OCI-LY7 (cell line): Measurements from ENCODE around the gene CD22. TPM values are rescaled to one million over a fixed set of nuclear protein-coding genes. Genes with fewer than 3 reads are reported as not detected.
A peak's percentile ranks its signal among the peaks of the same experiment; 100 is the strongest.

Experiments
- BruUV-seq: library from RNA; stranded (reverse); fragments of 400-500 nt; replicated peaks from 2 replicates; lab custom pipeline; 2021; lab: Mats Ljungman, UMichigan
- CTCF ChIA-PET: fragments of 300-600 bp; sonication (Branson Sonifier 250); formaldehyde crosslinking; loops from one replicate; lab custom pipeline; 2022; ENCODE audit warnings: antibody characterized with exemption; ENCODE audit not compliant: unreplicated experiment; lab: Charles Lee
- POLR2A ChIA-PET: fragments of 300-600 bp; sonication (Branson Sonifier 250); formaldehyde crosslinking; loops from one replicate; lab custom pipeline; 2022; ENCODE audit warnings: antibody characterized with exemption; lab: Charles Lee
- DNase-seq: peaks from one replicate; pipeline ENCODE4 v3.0.0-alpha.2; 2015; ENCODE audit warnings: low spot score
- H2AFZ ChIP-seq: fragments of 200-600 bp; sonication (generic), shearing (Covaris generic); 2 replicates; pipeline ENCODE4 v1.6.1; 2014; ENCODE audit warnings: mild to moderate bottlenecking, antibody characterized with exemption, low read length, moderate library complexity
- H3K27ac ChIP-seq: fragments of 200-600 bp; sonication (generic); 2 replicates; pipeline ENCODE4 v1.5.1; 2014; ENCODE audit warnings: mixed run types, low read depth, mild to moderate bottlenecking, moderate library complexity, low read length, inconsistent platforms; ENCODE audit not compliant: poor library complexity, severe bottlenecking
- H3K36me3 ChIP-seq: fragments of 200-600 bp; sonication (generic); 2 replicates; pipeline ENCODE4 v1.6.1; 2014; ENCODE audit warnings: mild to moderate bottlenecking, antibody characterized with exemption, low read length, moderate library complexity, mixed read lengths; ENCODE audit not compliant: insufficient read depth
- H3K4me1 ChIP-seq: fragments of 200-600 bp; sonication (generic); 2 replicates; pipeline ENCODE4 v1.5.1; 2014; ENCODE audit warnings: mild to moderate bottlenecking, low read length; ENCODE audit not compliant: insufficient read depth, poor library complexity, severe bottlenecking
- H3K4me2 ChIP-seq: fragments of 200-600 bp; sonication (generic); 2 replicates; pipeline ENCODE4 v1.6.1; 2014; ENCODE audit warnings: mild to moderate bottlenecking, low read length
- H3K4me3 ChIP-seq: fragments of 200-600 bp; sonication (generic); 2 replicates; pipeline ENCODE4 v1.5.1; 2014; ENCODE audit warnings: mild to moderate bottlenecking, low read depth, low read length; ENCODE audit not compliant: poor library complexity, severe bottlenecking
- H3K79me2 ChIP-seq: fragments of 200-600 bp; sonication (generic); 2 replicates; pipeline ENCODE4 v1.6.1; 2016; ENCODE audit warnings: low read depth, mild to moderate bottlenecking, low read length, moderate library complexity, mixed read lengths; ENCODE audit not compliant: insufficient read depth
- H3K9me2 ChIP-seq: fragments of 200-600 bp; sonication (generic); 2 replicates; pipeline ENCODE4 v1.6.1; 2016; ENCODE audit warnings: mild to moderate bottlenecking, low read length, mixed read lengths; ENCODE audit not compliant: insufficient read depth
- H3K9me3 ChIP-seq: fragments of 200-600 bp; sonication (generic); 2 replicates; pipeline ENCODE4 v1.6.1; 2014; ENCODE audit warnings: mild to moderate bottlenecking, mixed run types, low read length, mixed read lengths
- H4K20me1 ChIP-seq: fragments of 200-600 bp; sonication (generic); 2 replicates; pipeline ENCODE4 v1.6.1; 2014; ENCODE audit warnings: mild to moderate bottlenecking, antibody characterized with exemption, low read length, moderate library complexity, mixed read lengths; ENCODE audit not compliant: insufficient read depth
- EZH2phosphoT487 ChIP-seq: fragments of 200-600 bp; sonication (generic); IDR thresholded peaks from 2 replicates; pipeline ENCODE4 v1.6.1; 2018; ENCODE audit warnings: low read depth, borderline replicate concordance, mild to moderate bottlenecking, mixed run types, antibody characterized with exemption, low read length, moderate library complexity, mixed read lengths
- intact Hi-C: fragments of 100-400 bp; cut with micrococcal nuclease; formaldehyde crosslinking; loops from one replicate; pipeline ENCODE4 v1.10.0; 2022; ENCODE audit not compliant: unreplicated experiment
- total RNA-seq, 2 experiments: library from RNA; depleted of rRNA in 1 of 2; stranded (reverse); fragments of >200 nt in 1 of 2; shearing (Covaris generic) in 1 of 2; gene quantifications; 2 replicates each; pipeline ENCODE4 v1.2.3, GENCODE V29; 2014 to 2022
- TF ChIP-seq, protein P1 (sequence below): fragments of 200-600 bp; sonication (generic); conservative IDR thresholded peaks from 2 replicates; pipeline ENCODE4 v1.5.1; 2014; ENCODE audit warnings: mild to moderate bottlenecking, antibody characterized with exemption, low read length, moderate library complexity, mixed read lengths

The CD22 gene
- total RNA-seq, 2 experiments from 2014 or later = 413 to 972 TPM

DNA sequence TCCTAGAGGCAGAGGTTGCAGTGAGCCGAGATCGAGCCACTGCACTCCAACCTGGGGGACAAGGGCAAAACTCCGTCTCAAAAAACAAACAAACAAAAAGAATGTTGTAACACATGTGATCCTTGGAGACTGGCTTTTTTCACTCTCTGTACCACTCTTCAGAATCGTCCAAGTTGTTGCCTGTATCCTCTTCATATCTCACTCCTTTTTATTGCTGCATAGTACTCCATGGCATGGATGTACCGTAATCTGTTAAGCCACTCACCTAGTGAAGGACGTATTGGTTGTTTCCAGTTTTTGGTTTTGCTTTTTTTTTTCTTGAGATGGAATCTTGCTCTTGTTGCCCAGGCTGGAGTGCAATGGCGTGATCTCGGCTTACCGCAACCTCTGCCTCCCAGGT, 7.0 kb upstream of the CD22 start:
- Histone ChIP-seq H3K36me3 (no peaks in the 10 kb centered on the region; the same call in 1 of the 2 replicates), H3K9me3 (peaks cover 8% of the 10 kb centered on the region; the same call in 1 of the 2 replicates), H3K9me2 (no peaks in the 10 kb centered on the region), H3K4me3 (no peak overlapping the region), H3K79me2 (peaks cover 13% of the 10 kb centered on the region; the same call in 1 of the 2 replicates), H3K4me2 (peak overlapping the region; percentile 55), H3K4me1 (peaks cover 97% of the 10 kb centered on the region), H3K27ac (peak overlapping the region; percentile 88), H2AFZ (no peak overlapping the region), H4K20me1 (no peaks in the 10 kb centered on the region)
- POLR2A ChIA-PET = interaction anchor here (1.6 kb wide), 1 partner anchor 9 kb away, joined by 3 read pairs; no protein-coding TSS in a partner anchor
- BruUV-seq = no TSS peak
- CTCF ChIA-PET = no interaction called here
- intact Hi-C loops = no loop called here
- TF ChIP-seq, protein P1, sequence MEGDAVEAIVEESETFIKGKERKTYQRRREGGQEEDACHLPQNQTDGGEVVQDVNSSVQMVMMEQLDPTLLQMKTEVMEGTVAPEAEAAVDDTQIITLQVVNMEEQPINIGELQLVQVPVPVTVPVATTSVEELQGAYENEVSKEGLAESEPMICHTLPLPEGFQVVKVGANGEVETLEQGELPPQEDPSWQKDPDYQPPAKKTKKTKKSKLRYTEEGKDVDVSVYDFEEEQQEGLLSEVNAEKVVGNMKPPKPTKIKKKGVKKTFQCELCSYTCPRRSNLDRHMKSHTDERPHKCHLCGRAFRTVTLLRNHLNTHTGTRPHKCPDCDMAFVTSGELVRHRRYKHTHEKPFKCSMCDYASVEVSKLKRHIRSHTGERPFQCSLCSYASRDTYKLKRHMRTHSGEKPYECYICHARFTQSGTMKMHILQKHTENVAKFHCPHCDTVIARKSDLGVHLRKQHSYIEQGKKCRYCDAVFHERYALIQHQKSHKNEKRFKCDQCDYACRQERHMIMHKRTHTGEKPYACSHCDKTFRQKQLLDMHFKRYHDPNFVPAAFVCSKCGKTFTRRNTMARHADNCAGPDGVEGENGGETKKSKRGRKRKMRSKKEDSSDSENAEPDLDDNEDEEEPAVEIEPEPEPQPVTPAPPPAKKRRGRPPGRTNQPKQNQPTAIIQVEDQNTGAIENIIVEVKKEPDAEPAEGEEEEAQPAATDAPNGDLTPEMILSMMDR = no peak
- TF ChIP-seq EZH2phosphoT487 = no peak
- DNase-seq = no peak

DNA sequence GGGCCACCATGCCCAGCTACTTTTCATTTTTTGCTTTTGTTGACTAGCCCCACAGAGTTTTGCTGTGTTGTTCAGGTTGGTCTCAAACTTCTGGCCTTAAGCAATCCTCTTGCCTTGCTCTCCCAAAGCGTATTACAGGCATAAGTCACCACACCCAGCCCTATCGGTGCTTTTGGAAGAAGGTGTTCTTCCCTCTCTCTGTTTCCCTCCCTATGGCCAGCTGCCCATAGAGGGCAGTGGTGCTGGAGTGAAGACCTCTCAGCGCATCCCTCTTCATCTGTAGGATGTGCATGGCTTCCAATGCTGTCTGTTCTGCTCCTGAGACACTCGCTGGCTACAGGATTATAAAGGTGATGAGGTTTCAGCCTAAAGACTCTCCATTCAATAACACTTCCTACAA, 1.3 kb upstream of the CD22 start:
- ChIA-PET CTCF (no interaction called here), POLR2A (interaction anchor here (0.5 to 6.1 kb wide), 4 partner anchors 8 to 59 kb away, joined by 3 to 33 read pairs (median 6); partner anchors contain the start of gene FFAR1)
- Histone ChIP-seq H3K27ac (peak overlapping the region; percentile 88), H3K36me3 (peaks cover 29% of the 10 kb centered on the region), H3K79me2 (peaks cover 57% of the 10 kb centered on the region), H3K4me2 (peak overlapping the region; percentile 89), H4K20me1 (0 out of 2 replicates have a peak, but pooled peaks cover 2% of the 10 kb centered on the region), H2AFZ (no peak overlapping the region), H3K9me2 (no peaks in the 10 kb centered on the region), H3K4me3 (no peak overlapping the region), H3K4me1 (peaks cover 83% of the 10 kb centered on the region), H3K9me3 (no peaks in the 10 kb centered on the region)
- intact Hi-C loops = loop anchor here (1.0 kb wide), 1 partner anchor 32 kb away; no protein-coding TSS in a partner anchor
- TF ChIP-seq, protein P1 = peak; percentile 79
- no peak for TF ChIP-seq EZH2phosphoT487
- peak; percentile 57 for DNase-seq
- BruUV-seq = no TSS peak

DNA sequence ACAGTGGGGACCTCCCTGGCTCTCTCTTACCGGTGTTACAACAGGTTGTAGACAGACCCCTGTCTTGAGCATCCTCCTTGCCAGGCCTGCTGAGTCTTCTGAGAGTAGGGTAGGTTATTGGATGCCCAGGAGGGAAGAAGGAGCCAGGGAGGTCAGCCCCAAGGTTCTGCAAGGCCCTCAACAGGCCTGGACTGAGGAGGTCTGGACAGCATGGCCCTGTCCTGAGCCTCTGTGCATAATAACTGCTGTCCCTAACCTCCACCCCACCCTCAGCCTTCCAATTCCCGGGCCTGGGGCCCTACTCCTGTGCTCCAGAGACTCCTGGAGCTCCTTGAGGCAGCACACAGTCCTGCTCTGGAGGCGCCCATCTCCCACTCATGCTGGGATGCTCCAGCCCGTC, 336 bp downstream of the CD22 start:
- Histone ChIP-seq H3K4me1 (peaks cover 85% of the 10 kb centered on the region), H3K36me3 (peaks cover 46% of the 10 kb centered on the region), H3K79me2 (peaks cover 74% of the 10 kb centered on the region), H3K9me3 (no peaks in the 10 kb centered on the region), H4K20me1 (peaks cover 19% of the 10 kb centered on the region; the same call in 1 of the 2 replicates), H3K4me2 (peak overlapping the region; percentile 89), H3K4me3 (peak overlapping the region; percentile 88), H2AFZ (no peak overlapping the region), H3K9me2 (no peaks in the 10 kb centered on the region), H3K27ac (peak overlapping the region; percentile 88)
- ChIA-PET CTCF (no interaction called here), POLR2A (interaction anchor here (2.2 to 6.1 kb wide), 3 partner anchors 10 to 34 kb away, joined by 7 to 33 read pairs (median 14); partner anchors contain the start of gene FFAR1)
- no peak for DNase-seq
- intact Hi-C loops = no loop called here
- no peak for TF ChIP-seq EZH2phosphoT487
- TF ChIP-seq, protein P1 = no peak
- BruUV-seq = no TSS peak
